ENCODE results near the gene ASCC3. TPM values are rescaled to one million over a fixed set of nuclear protein-coding genes. Genes with fewer than 3 reads are reported as not detected.

The ASCC3 gene
- total RNA-seq, 1 experiment from 2014 or later, result 40.5 TPM

- H3K36me3 ChIP-seq (ENCODE audit: control insufficient read depth in 1 of 2, insufficient read depth in 2 of 2, low read length in 2 of 2), result no peaks in the 10 kb centered on the region
- DNase-seq (ENCODE audit: low read depth, low spot score) (no peak), ATAC-seq (no peak)
- ChIA-PET RAD21 (ENCODE audit: low non-redundant PET in 1 of 2, low total read pairs in 2 of 2, uncharacterized antibody in 2 of 2, unreplicated experiment in 2 of 2) (no interaction called here), CTCF (no interaction called here), POLR2A (no interaction called here)
- no TSS peak for BruUV-seq (replicated peaks)
- no peaks in the 10 kb centered on the region for H3K9me2 ChIP-seq (ENCODE audit: insufficient read depth)
- H3K4me2 ChIP-seq (ENCODE audit: low read length), result no peak overlapping the region
- no peak overlapping the region for H2AFZ ChIP-seq (ENCODE audit: low read depth, low read length, poor library complexity, severe bottlenecking)
- no peaks in the 10 kb centered on the region for H3K4me1 ChIP-seq (ENCODE audit: control insufficient read depth in 1 of 2, insufficient read depth in 2 of 2, low read length in 2 of 2)
- no peak overlapping the region for H3K27ac ChIP-seq (ENCODE audit: low read depth, low read length)
- no peak overlapping the region for H3K4me3 ChIP-seq (replicated peaks in 1 of 2; ENCODE audit: low read depth in 1 of 2, low read length in 2 of 2)
- no peaks in the 10 kb centered on the region for H3K27me3 ChIP-seq (ENCODE audit: insufficient read depth, low read length)
- no peak for TF ChIP-seq YY1 (IDR thresholded peaks at IDR 0.05; ENCODE audit: extremely low read depth, insufficient replicate concordance, low read depth, low read length)
- TF ChIP-seq JUND (IDR thresholded peaks at IDR 0.05), result no peak
- no peak for TF ChIP-seq POLR2A (IDR thresholded peaks at IDR 0.05; ENCODE audit: borderline replicate concordance, extremely low read depth, insufficient read depth, insufficient read length)
- TF ChIP-seq ZFX (IDR thresholded peaks at IDR 0.05), result no peak
- no peak for TF ChIP-seq CEBPB (IDR thresholded peaks at IDR 0.05; ENCODE audit: low read depth)
- TF ChIP-seq EZH2 (IDR thresholded peaks at IDR 0.05), result no peak
- TF ChIP-seq ZNF274 (IDR thresholded peaks at IDR 0.05; ENCODE audit: low read depth, low read length), result no peak
- no peak for TF ChIP-seq TCF7L2 (IDR thresholded peaks at IDR 0.05; ENCODE audit: borderline replicate concordance, extremely low read depth, insufficient read depth, insufficient read length)
- H3K9me3 ChIP-seq (ENCODE audit: control insufficient read depth in 1 of 2, insufficient read depth in 1 of 2, low read depth in 1 of 2, low read length in 2 of 2), result no peaks in the 10 kb centered on the region
- H3K9ac ChIP-seq (ENCODE audit: low read length), result no peak overlapping the region
- intact Hi-C loops (cut with micrococcal nuclease), result no loop called here
- H4K20me1 ChIP-seq (ENCODE audit: insufficient read depth), result no peaks in the 10 kb centered on the region
- H3K79me2 ChIP-seq (ENCODE audit: insufficient read depth, low read length), result no peaks in the 10 kb centered on the region
Observed at GRCh38 chr6:100899202-100899601, 18.1 kb upstream of the ASCC3 start.

- Histone ChIP-seq H3K79me2 (ENCODE audit: insufficient read depth, low read length) (no peaks in the 10 kb centered on the region), H3K4me1 (ENCODE audit: control insufficient read depth in 1 of 2, insufficient read depth in 2 of 2, low read length in 2 of 2) (no peaks in the 10 kb centered on the region), H3K9me2 (ENCODE audit: insufficient read depth) (no peaks in the 10 kb centered on the region), H2AFZ (ENCODE audit: low read depth, low read length, poor library complexity, severe bottlenecking) (no peak overlapping the region), H3K27me3 (ENCODE audit: insufficient read depth, low read length) (no peaks in the 10 kb centered on the region), H3K27ac (ENCODE audit: low read depth, low read length) (no peak overlapping the region), H3K36me3 (ENCODE audit: control insufficient read depth in 1 of 2, insufficient read depth in 2 of 2, low read length in 2 of 2) (no peaks in the 10 kb centered on the region), H3K9ac (ENCODE audit: low read length) (no peak overlapping the region), H4K20me1 (ENCODE audit: insufficient read depth) (no peaks in the 10 kb centered on the region), H3K9me3 (ENCODE audit: control insufficient read depth in 1 of 2, insufficient read depth in 1 of 2, low read depth in 1 of 2, low read length in 2 of 2) (no peaks in the 10 kb centered on the region), H3K4me2 (ENCODE audit: low read length) (no peak overlapping the region), H3K4me3 (replicated peaks in 1 of 2; ENCODE audit: low read depth in 1 of 2, low read length in 2 of 2) (no peak overlapping the region)
- BruUV-seq (replicated peaks), result no TSS peak
- ATAC-seq, result no peak
- ChIA-PET POLR2A (no interaction called here), CTCF (no interaction called here), RAD21 (ENCODE audit: low non-redundant PET in 1 of 2, low total read pairs in 2 of 2, uncharacterized antibody in 2 of 2, unreplicated experiment in 2 of 2) (no interaction called here)
- intact Hi-C loops (cut with micrococcal nuclease), result no loop called here
- no peak for DNase-seq (ENCODE audit: low read depth, low spot score)
- TF ChIP-seq TCF7L2 (IDR thresholded peaks at IDR 0.05; ENCODE audit: borderline replicate concordance, extremely low read depth, insufficient read depth, insufficient read length), result no peak
- TF ChIP-seq SRF (IDR thresholded peaks at IDR 0.05; ENCODE audit: low read depth), result no peak
- no peak for TF ChIP-seq REST (IDR thresholded peaks at IDR 0.05; ENCODE audit: low read depth)
- TF ChIP-seq ELF1 (IDR thresholded peaks at IDR 0.05; ENCODE audit: borderline replicate concordance, low read depth), result no peak
- no peak for TF ChIP-seq EGR1 (IDR thresholded peaks at IDR 0.05; ENCODE audit: low read depth)
- no peak for TF ChIP-seq POLR2A (IDR thresholded peaks at IDR 0.05; ENCODE audit: borderline replicate concordance, extremely low read depth, insufficient read depth, insufficient read length)
- no peak for TF ChIP-seq ZNF274 (IDR thresholded peaks at IDR 0.05; ENCODE audit: low read depth, low read length)
- no peak for TF ChIP-seq ATF3 (IDR thresholded peaks at IDR 0.05)
- no peak for TF ChIP-seq CBX3 (IDR thresholded peaks at IDR 0.05; ENCODE audit: low read depth)
- no peak for TF ChIP-seq POLR2AphosphoS5 (IDR thresholded peaks at IDR 0.05; ENCODE audit: low read depth, low read length)
- no peak for TF ChIP-seq JUND (IDR thresholded peaks at IDR 0.05)
- TF ChIP-seq SIN3A (IDR thresholded peaks at IDR 0.05; ENCODE audit: low read depth), result no peak
- no peak for TF ChIP-seq YY1 (IDR thresholded peaks at IDR 0.05; ENCODE audit: extremely low read depth, insufficient replicate concordance, low read depth, low read length)
- no peak for TF ChIP-seq CTCF (IDR thresholded peaks at IDR 0.05 in 2 of 3, conservative IDR thresholded peaks at IDR 0.05 in 1 of 3; ENCODE audit: borderline replicate concordance in 1 of 3, insufficient read depth in 1 of 3, low read depth in 2 of 3, low read length in 2 of 3)
Observed at GRCh38 chr6:100897671-100898070, 16.5 kb upstream of the ASCC3 start.

All from HCT116 (cell line).